HG03565 (cell line): ENCODE data around the gene CRYL1.

Experiments used
- ATAC-seq: cut with Tn5 transposase; IDR thresholded peaks from one replicate; pipeline ENCODE4 v1.9.1; 2021; ENCODE audit warnings: mild to moderate bottlenecking, moderate library complexity; ENCODE audit not compliant: unreplicated experiment

CRYL1 gene

GRCh38 chr13:20495087-20496023 lies 30.3 kb downstream of the CRYL1 start:
- peak; percentile 59 for ATAC-seq

GRCh38 chr13:20494656-20495055 lies 31.0 kb downstream of the CRYL1 start:
- no peak for ATAC-seq

GRCh38 chr13:20492641-20493040 lies 33.0 kb downstream of the CRYL1 start:
- no peak for ATAC-seq

GRCh38 chr13:20491926-20492435 lies 33.7 kb downstream of the CRYL1 start:
- no peak for ATAC-seq

- peak; percentile 77 for ATAC-seq
These were observed 36.4 kb downstream of the CRYL1 start for GRCh38 chr13:20489185-20489820.

GRCh38 chr13:20487927-20488326 lies 37.7 kb downstream of the CRYL1 start:
- ATAC-seq, result no peak

GRCh38 chr13:20482787-20483186 lies 42.9 kb downstream of the CRYL1 start:
- no peak for ATAC-seq

- ATAC-seq, result no peak
These were observed 43.3 kb downstream of the CRYL1 start for GRCh38 chr13:20482275-20482761.

- no peak for ATAC-seq
These were observed 48.3 kb downstream of the CRYL1 start for GRCh38 chr13:20477394-20477793.

- peak; percentile 95 for ATAC-seq
These were observed 49.5 kb downstream of the CRYL1 start for GRCh38 chr13:20475927-20476691.

GRCh38 chr13:20474515-20474914 lies 51.1 kb downstream of the CRYL1 start:
- no peak for ATAC-seq

GRCh38 chr13:20473888-20474287 lies 51.8 kb downstream of the CRYL1 start:
- ATAC-seq, result no peak

GRCh38 chr13:20473139-20473538 lies 52.5 kb downstream of the CRYL1 start:
- no peak for ATAC-seq

GRCh38 chr13:20472531-20472930 lies 53.1 kb downstream of the CRYL1 start:
- no peak for ATAC-seq

- ATAC-seq, result no peak
These were observed 55.5 kb downstream of the CRYL1 start for GRCh38 chr13:20470136-20470535.

- no peak for ATAC-seq
These were observed 59.3 kb downstream of the CRYL1 start for GRCh38 chr13:20466371-20466770.

GRCh38 chr13:20465218-20465879 lies 60.3 kb downstream of the CRYL1 start:
- no peak for ATAC-seq

GRCh38 chr13:20462921-20463320 lies 62.7 kb downstream of the CRYL1 start:
- no peak for ATAC-seq

GRCh38 chr13:20462533-20462915 lies 63.1 kb downstream of the CRYL1 start:
- no peak for ATAC-seq

GRCh38 chr13:20461860-20462532 lies 63.7 kb downstream of the CRYL1 start:
- ATAC-seq, result no peak
